Right lung (tissue), 5 donors: ENCODE results near the gene SPRY2. TPM values are rescaled to one million over a fixed set of nuclear protein-coding genes. Genes with fewer than 3 reads are reported as not detected.
"Not testable (repeated sequence)": the region's sequence is repeated elsewhere in the genome, so short reads cannot be mapped to it uniquely, and the experiment has no call there.

Experiments
- DNase-seq, 2 donors: peaks; one replicate each; pipeline ENCODE4 v3.0.0-alpha.2; 2013
- polyA plus RNA-seq, 5 donors: library from polyadenylated mRNA; unstranded; fragments of 120-200 nt; gene quantifications; one replicate each; pipeline versions ENCODE4 v1.2.1 to v1.2.3, GENCODE V29; 2013; ENCODE audit warnings: inconsistent platforms in 1 of 5, low replicate concordance in 1 of 5; ENCODE audit not compliant: insufficient read length in 5 of 5, insufficient read depth in 1 of 5

The SPRY2 gene
- polyA plus RNA-seq, 5 donors = 49.5 to 69.7 (median 53.7) TPM

DNA sequence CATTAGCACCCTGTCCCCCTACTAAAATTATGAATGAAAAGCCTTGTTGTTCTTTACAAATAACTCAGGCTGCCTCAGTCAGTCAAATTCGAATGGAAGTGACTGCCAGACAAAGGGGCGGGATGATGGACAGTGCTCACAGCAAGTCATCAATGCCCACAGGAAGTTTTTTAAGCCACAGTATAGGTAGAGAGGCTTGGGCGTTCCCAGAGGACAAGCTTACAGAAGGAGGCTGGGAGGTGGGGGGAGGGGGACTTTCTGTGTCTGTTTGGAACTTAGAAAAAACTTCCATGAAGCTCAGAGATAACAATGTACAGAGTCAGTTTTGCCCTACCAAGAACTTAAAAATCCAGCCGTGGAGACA is 18.5 kb upstream of the SPRY2 start:
- no peak for DNase-seq

DNA sequence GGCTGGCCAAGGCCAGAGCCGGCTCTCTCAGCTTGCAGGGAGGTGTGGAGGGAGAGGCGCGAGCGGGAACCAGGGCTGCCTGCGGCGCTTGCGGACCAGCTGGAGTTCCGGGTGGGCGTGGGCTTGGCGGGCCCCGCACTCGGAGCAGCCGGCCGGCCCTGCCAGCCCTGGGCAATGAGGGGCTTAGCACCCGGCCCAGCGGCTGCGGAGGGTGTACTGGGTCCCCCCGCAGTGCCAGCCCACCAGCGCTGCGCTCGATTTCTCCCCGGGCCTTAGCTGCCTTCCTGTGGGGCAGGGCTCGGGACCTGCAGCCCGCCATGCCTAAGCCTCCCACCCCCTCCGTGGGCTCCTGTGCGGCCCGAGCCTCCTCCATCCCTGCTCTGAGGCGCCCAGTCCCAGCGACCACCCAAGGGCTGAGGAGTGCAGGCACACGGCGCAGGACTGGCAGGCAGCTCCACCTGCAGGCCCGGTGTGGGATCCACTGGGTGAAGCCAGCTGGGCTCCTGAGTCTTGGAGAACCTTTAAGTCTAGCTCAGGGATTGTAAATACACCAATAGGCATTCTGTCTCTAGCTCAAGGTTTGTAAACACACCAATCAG is 14.7 kb upstream of the SPRY2 start:
- not testable (repeated sequence) for DNase-seq

DNA sequence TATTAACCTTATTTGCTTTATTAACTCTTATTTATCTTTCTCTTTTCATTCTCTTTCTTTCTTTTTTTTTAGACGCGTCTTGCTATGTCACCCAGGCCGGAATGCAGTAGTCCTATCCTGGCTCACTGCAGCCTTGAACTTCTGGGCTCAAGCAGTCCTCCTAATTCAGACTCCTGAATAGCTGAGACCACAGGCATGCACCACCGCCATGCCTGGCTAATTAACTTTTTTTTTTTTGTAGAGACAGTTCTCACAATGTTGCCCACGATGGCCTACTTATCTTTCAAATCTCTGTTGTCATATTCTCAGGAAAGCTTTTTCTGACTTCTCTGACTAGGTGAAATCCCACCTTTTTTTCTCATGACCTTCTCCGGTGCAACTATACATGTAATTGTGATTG is 7.8 kb upstream of the SPRY2 start:
- no peak for DNase-seq

GRCh38 chr13:80348314-80348713 is 7.4 kb upstream of the SPRY2 start:
- no peak for DNase-seq

GRCh38 chr13:80345771-80346510 is 5.0 kb upstream of the SPRY2 start:
- no peak for DNase-seq

GRCh38 chr13:80344032-80344431 is 3.1 kb upstream of the SPRY2 start:
- DNase-seq = not testable (repeated sequence)

DNA sequence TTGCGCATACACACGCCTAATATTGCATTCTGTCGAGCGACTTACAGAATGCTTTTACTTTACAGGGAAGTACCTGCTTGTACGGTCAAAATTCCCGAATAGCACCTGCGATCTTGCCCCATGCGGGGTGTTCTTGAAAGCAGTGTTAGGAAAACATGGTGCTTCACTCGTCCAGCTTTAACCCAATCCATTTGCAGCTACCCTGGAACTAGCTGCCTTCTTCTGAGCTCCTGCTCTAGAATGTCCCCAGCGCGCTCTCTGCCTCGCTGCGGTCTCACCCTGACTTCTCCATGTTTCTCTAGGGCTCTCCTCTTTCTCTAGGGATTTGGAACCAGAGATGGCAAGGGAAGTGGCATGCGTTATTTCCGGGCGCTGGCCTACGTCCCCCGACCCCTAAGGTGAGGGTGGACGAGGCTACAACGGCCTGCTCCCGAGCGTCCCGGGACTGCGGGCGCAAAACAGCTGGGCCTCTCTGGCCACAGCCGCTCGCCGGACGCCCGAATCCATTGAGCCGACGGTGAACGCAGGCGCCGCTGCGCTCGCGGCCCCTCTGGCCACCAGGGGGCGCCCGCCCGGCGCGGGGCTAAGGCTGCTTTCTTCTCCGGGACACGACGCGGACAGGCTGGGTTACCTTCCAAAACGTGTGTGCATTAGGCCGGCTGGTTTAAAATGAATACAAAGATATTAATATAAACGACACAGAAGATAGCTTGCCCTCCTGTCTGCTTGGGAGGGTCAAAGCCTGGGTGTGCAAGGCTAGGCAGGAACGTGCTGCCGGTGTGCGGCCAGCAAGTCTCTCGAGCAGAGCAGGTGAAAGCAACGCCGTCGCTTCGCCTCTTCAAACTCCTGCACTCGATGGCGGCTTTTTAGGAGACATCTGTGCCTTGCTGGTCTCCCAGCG is 1.8 kb upstream of the SPRY2 start:
- DNase-seq = peak; percentile 82 to 85

GRCh38 chr13:80341756-80342370 is 937 bp upstream of the SPRY2 start:
- peak in 1 of 2 donors; percentile 60 for DNase-seq

GRCh38 chr13:80340651-80341100 is 250 bp downstream of the SPRY2 start:
- DNase-seq = peak in 1 of 2 donors; percentile 49

GRCh38 chr13:80339912-80340650 is 845 bp downstream of the SPRY2 start:
- no peak for DNase-seq

DNA sequence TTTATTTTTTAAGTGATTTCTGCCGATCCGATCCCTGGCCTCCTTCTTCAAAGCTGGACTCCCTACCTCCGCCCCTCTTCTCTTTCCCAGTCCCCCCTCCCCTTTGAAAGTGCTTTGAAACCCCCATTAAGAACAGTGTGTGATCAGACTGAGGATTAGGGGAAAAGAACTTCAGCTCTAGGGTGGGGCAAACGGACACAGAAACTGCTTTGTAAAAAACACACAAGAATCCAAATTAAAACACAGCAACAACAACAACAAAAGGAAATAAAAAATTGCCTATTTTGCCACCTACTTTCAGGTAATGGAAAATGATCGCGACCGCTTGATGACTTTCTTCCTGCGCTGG is 1.4 kb downstream of the SPRY2 start:
- no peak for DNase-seq

DNA sequence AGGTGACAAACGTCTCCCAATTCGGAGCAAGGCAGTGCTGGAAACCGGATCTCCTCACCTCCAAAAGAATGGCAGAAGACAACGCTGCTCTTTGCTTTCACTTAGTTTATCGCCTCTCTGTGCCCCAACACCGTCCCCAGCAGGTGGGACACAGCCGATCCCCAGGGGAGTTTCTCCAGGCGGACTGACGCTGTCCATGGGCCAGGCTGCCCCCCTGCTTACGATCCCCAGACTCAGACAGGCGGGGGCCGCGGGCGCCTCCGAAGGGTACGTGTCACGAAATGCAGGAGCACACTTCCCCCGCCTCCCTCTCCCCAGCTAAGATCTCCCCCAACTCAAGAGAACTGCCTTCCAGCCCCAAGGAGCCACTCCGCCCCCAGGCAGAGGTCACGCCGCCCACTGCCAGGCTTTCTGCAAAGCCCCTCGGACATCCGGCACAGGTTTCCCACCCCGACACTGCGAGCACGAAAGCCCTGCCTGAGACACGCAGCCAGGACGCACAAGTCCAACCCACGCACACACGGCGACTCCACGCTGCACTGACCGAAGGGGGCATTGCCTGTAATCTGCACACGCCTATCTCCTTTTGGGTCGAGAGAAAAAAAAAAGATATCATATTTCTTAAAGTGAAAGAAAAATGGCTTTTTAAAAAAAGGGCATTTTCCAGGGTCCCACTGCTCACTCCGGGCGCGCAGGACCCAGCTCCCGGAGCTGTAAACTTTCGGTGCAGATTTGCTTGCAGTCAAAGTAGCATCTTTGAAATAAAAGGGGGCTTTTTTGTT is 2.0 kb downstream of the SPRY2 start:
- peak; percentile 77 to 78 for DNase-seq

DNA sequence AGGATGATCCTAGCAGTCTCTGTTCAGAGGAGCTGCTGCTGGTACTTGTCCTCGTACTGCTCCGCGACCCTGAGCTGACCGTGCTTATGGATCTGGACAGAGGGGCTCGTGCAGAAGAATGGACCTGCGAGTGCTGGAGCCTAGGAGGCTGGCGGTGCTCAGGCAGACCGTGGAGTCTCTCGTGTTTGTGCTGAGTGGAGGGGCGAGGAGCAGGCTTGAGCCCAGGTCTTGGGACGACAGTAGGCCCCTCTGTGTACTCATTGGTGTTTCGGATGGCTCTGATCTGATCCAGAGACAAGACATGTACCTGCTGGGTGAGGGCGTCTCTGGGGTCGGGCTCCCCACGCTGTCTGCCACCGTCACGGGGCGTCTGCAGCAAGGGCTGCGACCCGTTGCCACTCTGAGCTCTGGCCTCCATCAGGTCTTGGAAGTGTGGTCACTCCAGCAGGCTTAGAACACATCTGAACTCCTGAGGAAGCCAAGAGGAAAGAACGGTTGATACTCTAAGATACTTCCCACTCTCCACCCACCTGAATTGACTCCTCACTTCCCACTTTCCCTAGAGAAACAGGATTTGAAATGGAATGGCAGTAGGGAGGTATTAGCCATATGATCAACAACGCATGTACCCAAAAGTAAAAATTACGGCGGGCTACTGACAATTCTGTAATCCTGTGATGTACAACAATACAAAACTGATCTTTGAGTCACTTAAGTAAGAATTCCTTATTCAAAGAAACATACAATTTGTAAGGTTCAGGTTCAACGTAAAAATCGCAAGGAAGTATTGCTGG is 3.4 kb downstream of the SPRY2 start:
- no peak for DNase-seq

DNA sequence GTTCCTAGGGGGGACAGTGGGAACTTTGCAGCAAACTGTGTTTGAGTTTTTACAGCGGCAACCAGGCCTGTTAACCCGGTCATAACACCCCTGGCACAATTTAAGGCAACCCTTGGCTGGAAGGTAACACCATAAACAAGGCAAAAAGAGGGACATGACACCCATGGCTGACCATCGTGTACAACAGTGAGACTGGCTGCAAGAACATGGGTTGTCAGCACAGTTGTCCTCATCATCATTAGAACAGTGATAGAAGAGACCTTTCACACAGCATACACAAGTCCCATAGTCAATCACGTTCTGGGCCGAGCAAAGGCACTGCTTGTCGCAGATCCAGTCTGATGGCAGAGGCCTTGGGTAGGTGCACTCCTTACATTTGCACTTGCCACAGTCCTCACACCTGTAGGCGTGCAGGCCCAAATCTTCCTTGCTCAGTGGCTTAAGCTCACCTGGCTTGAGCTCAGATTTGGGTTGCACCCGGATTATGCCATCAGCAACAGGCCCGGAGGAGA is 4.1 kb downstream of the SPRY2 start:
- no peak for DNase-seq

DNA sequence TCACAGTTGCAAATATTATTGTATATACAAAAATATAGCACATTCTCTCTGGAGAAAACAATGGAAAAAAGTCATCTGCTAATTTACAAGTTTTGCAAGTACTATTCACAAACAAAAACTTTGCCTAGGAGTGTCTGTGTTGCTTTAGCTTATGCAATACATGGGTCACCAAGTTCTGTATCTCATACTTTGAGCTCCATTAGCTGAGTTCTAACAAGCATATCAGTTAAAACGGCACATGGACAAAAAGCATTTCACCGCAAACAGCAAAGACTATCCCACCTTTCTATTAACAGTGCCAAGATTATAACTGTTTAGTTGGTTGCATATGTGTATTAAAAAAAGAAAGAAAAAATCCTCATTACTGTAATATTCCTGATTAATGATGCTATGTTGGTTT is 4.6 kb downstream of the SPRY2 start:
- DNase-seq = no peak

GRCh38 chr13:80334597-80335260 is 6.2 kb downstream of the SPRY2 start:
- no peak for DNase-seq

DNA sequence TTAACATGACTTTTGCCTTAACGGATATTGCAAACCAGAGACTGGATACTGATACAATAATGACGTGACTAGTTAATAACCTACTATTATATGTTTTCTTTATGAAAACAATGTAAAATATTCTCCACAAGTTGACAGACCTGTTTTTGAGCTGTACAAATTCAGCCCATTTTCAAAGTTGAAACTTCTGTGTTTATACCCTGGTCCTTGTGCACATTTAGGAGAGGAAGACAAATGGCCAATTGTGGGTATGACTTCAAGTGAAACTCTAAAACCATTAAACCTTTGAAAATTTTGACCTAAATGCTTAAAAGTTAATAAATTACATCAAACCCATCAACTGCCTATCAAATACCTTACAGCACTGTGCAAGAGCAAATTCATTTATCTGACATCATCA is 8.9 kb downstream of the SPRY2 start:
- DNase-seq = no peak

- DNase-seq = no peak
These were observed 11.7 kb downstream of the SPRY2 start for GRCh38 chr13:80329250-80329649.

DNA sequence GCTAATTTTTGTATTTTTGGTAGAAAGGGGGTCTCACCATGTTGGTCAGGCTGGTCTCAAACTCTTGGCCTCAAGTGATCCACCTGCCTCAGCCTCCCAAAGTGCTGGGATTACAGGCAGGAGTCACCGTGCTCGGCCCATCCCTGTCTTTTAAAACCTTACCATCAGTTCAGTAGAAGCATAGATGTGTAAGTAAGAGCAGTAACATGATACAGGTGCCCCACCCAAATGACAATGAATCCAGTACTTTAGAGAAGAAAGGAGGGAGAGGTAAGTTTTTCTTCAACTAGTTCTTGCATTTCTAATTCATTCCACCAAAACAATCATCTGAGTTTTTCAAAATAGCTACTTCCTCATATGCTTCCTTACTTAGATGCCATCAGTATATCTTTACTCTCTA is 21.9 kb downstream of the SPRY2 start:
- no peak for DNase-seq
